ENCODE results near the gene TCEA2. TPM values are rescaled to one million over a fixed set of nuclear protein-coding genes. Genes with fewer than 3 reads are reported as not detected.
A peak's percentile ranks its signal among the peaks of the same experiment; 100 is the strongest.

Gene TCEA2
- total and polyA plus RNA-seq, 11 donors, result 19.2 to 52.1 (median 42.6) TPM

- intact Hi-C loops (cut with DNase I), result no loop called here
- Histone ChIP-seq H3K9me3 (no peaks in the 10 kb centered on the region), H3K4me3 (peak overlapping the region; percentile 35 to 57 (median 48)), H3K36me3 (peaks cover 0 to 5% (median 0%) of the 10 kb centered on the region in 9 donors), H3K27me3 (peaks cover 13 to 45% (median 32%) of the 10 kb centered on the region in 9 donors), H3K27ac (no peak overlapping the region), H3K4me1 (peaks cover 0 to 14% (median 7%) of the 10 kb centered on the region in 12 donors)
- peak in 3 of 4 donors; percentile 51 to 84 (median 70) for ATAC-seq
- DNase-seq, result peak in 3 of 5 donors; percentile 32 to 74 (median 49)
- TF ChIP-seq CTCF (IDR thresholded peaks at IDR 0.05) (peak; percentile 55 to 78 (median 62)), POLR2A (IDR thresholded peaks at IDR 0.05) (no peak)
- WGBS, 4 donors, result 6 to 9% (median 7%) methylated on average over 25 to 64 of the region's 64 CpGs
These were observed 39.0 kb downstream of the TCEA2 start for GRCh38 chr20:64101731-64102621.

- peak in 4 of 5 donors; percentile 16 to 44 (median 26) for DNase-seq
These were observed 39.8 kb downstream of the TCEA2 start for GRCh38 chr20:64102647-64103354.

GRCh38 chr20:64103871-64104666 is 41.1 kb downstream of the TCEA2 start:
- no peak for TF ChIP-seq CTCF (IDR thresholded peaks at IDR 0.05)
- no peak for TF ChIP-seq POLR2A (IDR thresholded peaks at IDR 0.05)
- peaks cover 0 to 14% (median 7%) of the 10 kb centered on the region in 12 donors for H3K4me1 ChIP-seq
- H3K9me3 ChIP-seq, result no peaks in the 10 kb centered on the region
- H3K4me3 ChIP-seq, result no peak overlapping the region
- intact Hi-C loops (cut with DNase I), result no loop called here
- ATAC-seq (no peak), DNase-seq (peak in 4 of 5 donors; percentile 4 to 28 (median 15))
- WGBS, 4 donors, result 48 to 68% (median 65%) methylated on average over 11 to 20 of the region's 20 CpGs
- no peaks in the 10 kb centered on the region for H3K36me3 ChIP-seq
- H3K27ac ChIP-seq, result no peak overlapping the region
- H3K27me3 ChIP-seq, result peaks cover 13 to 49% (median 32%) of the 10 kb centered on the region in 9 donors

More at GRCh38 chr20:64102647-64103354, 39.8 kb downstream of the TCEA2 start:
- peaks cover 0 to 5% (median 0%) of the 10 kb centered on the region in 9 donors for H3K36me3 ChIP-seq
- peaks cover 0 to 14% (median 7%) of the 10 kb centered on the region in 12 donors for H3K4me1 ChIP-seq
- 19 to 30% (median 20%) methylated on average over 18 to 30 of the region's 30 CpGs for WGBS, 4 donors
- ATAC-seq, result peak in 2 of 4 donors; percentile 29 to 49
- intact Hi-C loops (cut with DNase I), result no loop called here
- no peaks in the 10 kb centered on the region for H3K9me3 ChIP-seq
- H3K27ac ChIP-seq, result no peak overlapping the region
- H3K4me3 ChIP-seq, result peak overlapping the region; percentile 35 to 57 (median 48)
- TF ChIP-seq CTCF (IDR thresholded peaks at IDR 0.05) (no peak), POLR2A (IDR thresholded peaks at IDR 0.05) (no peak)
- peaks cover 13 to 49% (median 32%) of the 10 kb centered on the region in 9 donors for H3K27me3 ChIP-seq
